ENCODE results near the gene INSYN1. TPM values are rescaled to one million over a fixed set of nuclear protein-coding genes. Genes with fewer than 3 reads are reported as not detected.

Gene INSYN1
- total and polyA plus RNA-seq, 2 donors (not counting 3 experiments of a cell fraction or from before 2014, with no cell fraction given) = 0.18 to 0.58 TPM

DNA sequence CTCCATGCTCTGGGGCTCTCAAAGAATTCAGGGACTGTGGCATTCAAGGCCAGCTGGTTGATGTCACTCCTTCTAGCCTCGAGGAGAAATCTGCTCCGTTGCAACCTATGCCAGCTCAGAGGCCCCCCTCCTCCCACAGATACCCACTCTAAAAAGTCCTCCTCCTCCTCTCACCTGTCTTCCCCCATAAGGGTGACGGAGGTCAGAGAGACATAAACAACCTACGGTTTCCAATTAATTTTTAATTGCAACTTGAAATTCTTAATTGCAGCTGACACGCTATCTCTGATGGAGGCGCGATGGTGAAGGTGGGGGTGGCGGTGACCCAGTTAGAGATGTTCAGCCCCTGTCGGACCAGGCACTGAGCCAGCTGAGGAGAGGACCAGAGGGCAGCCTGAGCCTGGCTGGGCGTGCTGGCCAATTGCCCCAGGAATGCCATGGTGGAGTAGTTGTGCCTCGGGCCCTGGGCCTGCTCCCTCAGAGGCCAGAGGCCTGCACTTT, 43.2 kb upstream of the INSYN1 start:
- dilution Hi-C loops (cut with MboI; ENCODE audit: extremely low pct_ligation_motif_present, low sequenced_read_pairs) (no loop called here), intact Hi-C loops (cut with micrococcal nuclease) (no loop called here)
- DNase-seq (ENCODE audit: low read depth, low spot score) (no peak), FAIRE-seq (no peak)
- Histone ChIP-seq H3K27ac (ENCODE audit: insufficient read depth, low read depth, low read length) (no peak overlapping the region), H3K4me1 (ENCODE audit: control insufficient read depth, extremely low read depth, insufficient read depth, low read length) (no peaks in the 10 kb centered on the region), H3K4me2 (ENCODE audit: insufficient read depth, low read length) (no peak overlapping the region), H2AFZ (ENCODE audit: low read depth, low read length) (no peak overlapping the region), H3K27me3 (ENCODE audit: control insufficient read depth in 2 of 2, insufficient read depth in 2 of 2, low read length in 2 of 2) (no peaks in the 10 kb centered on the region), H3K9ac (replicated peaks; ENCODE audit: extremely low read depth, insufficient read depth, low read length) (no peak overlapping the region), H4K20me1 (replicated peaks; ENCODE audit: control insufficient read depth, extremely low read depth, insufficient read depth, low read length) (no peaks in the 10 kb centered on the region), H3K4me3 (replicated peaks in 1 of 3; ENCODE audit: insufficient read depth in 1 of 3, low read depth in 1 of 3, low read length in 3 of 3) (no peak overlapping the region), H3K9me3 (replicated peaks; ENCODE audit: control insufficient read depth, insufficient read depth, low read length) (no peaks in the 10 kb centered on the region), H3K9me1 (replicated peaks; ENCODE audit: control insufficient read depth, extremely low read depth, insufficient read depth, low read length) (no peaks in the 10 kb centered on the region), H3K79me2 (ENCODE audit: control insufficient read depth, insufficient read depth, low read length) (no peaks in the 10 kb centered on the region), H3K36me3 (ENCODE audit: control insufficient read depth in 2 of 2, extremely low read depth in 1 of 2, insufficient read depth in 2 of 2, low read length in 2 of 2) (no peaks in the 10 kb centered on the region)
- BruUV-seq (replicated peaks) = no TSS peak
- ChIA-PET CTCF (interaction anchor here (1.0 kb wide), 1 partner anchor 13 kb away, joined by 3 read pairs; no protein-coding TSS in a partner anchor), POLR2A (no interaction called here)
- no peak for TF ChIP-seq MYC (IDR thresholded peaks at IDR 0.05; ENCODE audit: low read depth, low read length)
- TF ChIP-seq POLR2A (IDR thresholded peaks at IDR 0.05; ENCODE audit: low read depth, low read length) = no peak
- no peak for TF ChIP-seq GATA2 (IDR thresholded peaks at IDR 0.05; ENCODE audit: insufficient read depth, insufficient read length, low read depth, low read length)
- no peak for TF ChIP-seq EZH2 (IDR thresholded peaks at IDR 0.05; ENCODE audit: borderline replicate concordance, low read depth, low read length, severe bottlenecking)
- TF ChIP-seq, protein P1, sequence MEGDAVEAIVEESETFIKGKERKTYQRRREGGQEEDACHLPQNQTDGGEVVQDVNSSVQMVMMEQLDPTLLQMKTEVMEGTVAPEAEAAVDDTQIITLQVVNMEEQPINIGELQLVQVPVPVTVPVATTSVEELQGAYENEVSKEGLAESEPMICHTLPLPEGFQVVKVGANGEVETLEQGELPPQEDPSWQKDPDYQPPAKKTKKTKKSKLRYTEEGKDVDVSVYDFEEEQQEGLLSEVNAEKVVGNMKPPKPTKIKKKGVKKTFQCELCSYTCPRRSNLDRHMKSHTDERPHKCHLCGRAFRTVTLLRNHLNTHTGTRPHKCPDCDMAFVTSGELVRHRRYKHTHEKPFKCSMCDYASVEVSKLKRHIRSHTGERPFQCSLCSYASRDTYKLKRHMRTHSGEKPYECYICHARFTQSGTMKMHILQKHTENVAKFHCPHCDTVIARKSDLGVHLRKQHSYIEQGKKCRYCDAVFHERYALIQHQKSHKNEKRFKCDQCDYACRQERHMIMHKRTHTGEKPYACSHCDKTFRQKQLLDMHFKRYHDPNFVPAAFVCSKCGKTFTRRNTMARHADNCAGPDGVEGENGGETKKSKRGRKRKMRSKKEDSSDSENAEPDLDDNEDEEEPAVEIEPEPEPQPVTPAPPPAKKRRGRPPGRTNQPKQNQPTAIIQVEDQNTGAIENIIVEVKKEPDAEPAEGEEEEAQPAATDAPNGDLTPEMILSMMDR (IDR thresholded peaks at IDR 0.05; ENCODE audit: extremely low read depth in 1 of 2, insufficient read depth in 1 of 2, low read depth in 1 of 2, low read length in 2 of 2) = no peak
- no peak for TF ChIP-seq FOS (IDR thresholded peaks at IDR 0.05; ENCODE audit: borderline replicate concordance, insufficient read depth, low read length)
- TF ChIP-seq, protein P2, sequence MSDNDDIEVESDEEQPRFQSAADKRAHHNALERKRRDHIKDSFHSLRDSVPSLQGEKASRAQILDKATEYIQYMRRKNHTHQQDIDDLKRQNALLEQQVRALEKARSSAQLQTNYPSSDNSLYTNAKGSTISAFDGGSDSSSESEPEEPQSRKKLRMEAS (IDR thresholded peaks at IDR 0.05; ENCODE audit: insufficient read depth, insufficient read length) = no peak
- no peak for TF ChIP-seq JUN (IDR thresholded peaks at IDR 0.05; ENCODE audit: borderline replicate concordance, insufficient read depth, insufficient read length, low read depth)

All from endothelial cell of umbilical vein (primary cell).